ENCODE data around the gene HMOX2.

HMOX2 gene

DNA sequence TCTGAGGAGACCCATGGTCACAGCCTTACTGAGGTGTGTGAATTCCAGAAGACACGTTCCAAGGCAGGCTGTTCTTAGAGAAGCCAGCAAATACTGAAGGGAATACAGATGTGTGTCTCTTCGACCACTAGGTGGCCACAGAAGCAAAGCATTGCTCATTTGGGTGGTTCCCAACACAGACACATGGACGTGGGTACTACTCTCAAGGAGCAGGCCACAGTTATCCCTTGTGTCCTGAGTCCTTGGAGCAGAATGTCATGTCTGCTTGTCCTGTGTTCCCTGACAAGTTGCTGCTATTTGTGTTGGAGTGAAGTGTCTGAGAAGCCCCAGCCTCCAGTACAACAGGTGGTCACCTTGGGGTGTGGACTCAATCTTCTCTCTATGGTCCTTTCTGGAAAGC is 30.3 kb downstream of the HMOX2 start:
- no peak for DNase-seq (ENCODE audit: low read depth)
- TF ChIP-seq, protein P1, sequence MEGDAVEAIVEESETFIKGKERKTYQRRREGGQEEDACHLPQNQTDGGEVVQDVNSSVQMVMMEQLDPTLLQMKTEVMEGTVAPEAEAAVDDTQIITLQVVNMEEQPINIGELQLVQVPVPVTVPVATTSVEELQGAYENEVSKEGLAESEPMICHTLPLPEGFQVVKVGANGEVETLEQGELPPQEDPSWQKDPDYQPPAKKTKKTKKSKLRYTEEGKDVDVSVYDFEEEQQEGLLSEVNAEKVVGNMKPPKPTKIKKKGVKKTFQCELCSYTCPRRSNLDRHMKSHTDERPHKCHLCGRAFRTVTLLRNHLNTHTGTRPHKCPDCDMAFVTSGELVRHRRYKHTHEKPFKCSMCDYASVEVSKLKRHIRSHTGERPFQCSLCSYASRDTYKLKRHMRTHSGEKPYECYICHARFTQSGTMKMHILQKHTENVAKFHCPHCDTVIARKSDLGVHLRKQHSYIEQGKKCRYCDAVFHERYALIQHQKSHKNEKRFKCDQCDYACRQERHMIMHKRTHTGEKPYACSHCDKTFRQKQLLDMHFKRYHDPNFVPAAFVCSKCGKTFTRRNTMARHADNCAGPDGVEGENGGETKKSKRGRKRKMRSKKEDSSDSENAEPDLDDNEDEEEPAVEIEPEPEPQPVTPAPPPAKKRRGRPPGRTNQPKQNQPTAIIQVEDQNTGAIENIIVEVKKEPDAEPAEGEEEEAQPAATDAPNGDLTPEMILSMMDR (IDR thresholded peaks at IDR 0.05; ENCODE audit: control insufficient read depth, insufficient read depth, low read depth, low read length, missing control alignments) = peak; percentile 86
- H3K4me3 ChIP-seq (ENCODE audit: control insufficient read depth, low read depth, low read length) = no peak overlapping the region

DNA sequence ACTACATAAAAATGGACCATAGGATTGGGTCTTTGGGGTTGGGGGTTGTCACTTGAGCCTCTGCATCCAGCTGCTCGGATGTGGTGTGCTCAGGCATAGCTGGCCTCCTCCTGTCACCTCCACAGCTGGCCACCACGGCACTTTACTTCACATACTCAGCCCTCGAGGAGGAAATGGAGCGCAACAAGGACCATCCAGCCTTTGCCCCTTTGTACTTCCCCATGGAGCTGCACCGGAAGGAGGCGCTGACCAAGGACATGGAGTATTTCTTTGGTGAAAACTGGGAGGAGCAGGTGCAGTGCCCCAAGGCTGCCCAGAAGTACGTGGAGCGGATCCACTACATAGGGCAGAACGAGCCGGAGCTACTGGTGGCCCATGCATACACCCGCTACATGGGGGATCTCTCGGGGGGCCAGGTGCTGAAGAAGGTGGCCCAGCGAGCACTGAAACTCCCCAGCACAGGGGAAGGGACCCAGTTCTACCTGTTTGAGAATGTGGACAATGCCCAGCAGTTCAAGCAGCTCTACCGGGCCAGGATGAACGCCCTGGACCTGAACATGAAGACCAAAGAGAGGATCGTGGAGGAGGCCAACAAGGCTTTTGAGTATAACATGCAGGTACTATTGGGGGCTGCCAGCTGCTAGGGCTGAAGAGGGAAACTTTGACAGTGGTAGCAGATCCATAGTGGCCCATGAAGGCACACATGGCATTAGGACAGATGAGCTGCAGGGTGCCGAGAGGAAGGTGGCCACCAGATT is 31.6 kb downstream of the HMOX2 start:
- TF ChIP-seq, protein P1 (IDR thresholded peaks at IDR 0.05; ENCODE audit: control insufficient read depth, insufficient read depth, low read depth, low read length, missing control alignments) = no peak
- DNase-seq (ENCODE audit: low read depth) = no peak
- no peak overlapping the region for H3K4me3 ChIP-seq (ENCODE audit: control insufficient read depth, low read depth, low read length)

DNA sequence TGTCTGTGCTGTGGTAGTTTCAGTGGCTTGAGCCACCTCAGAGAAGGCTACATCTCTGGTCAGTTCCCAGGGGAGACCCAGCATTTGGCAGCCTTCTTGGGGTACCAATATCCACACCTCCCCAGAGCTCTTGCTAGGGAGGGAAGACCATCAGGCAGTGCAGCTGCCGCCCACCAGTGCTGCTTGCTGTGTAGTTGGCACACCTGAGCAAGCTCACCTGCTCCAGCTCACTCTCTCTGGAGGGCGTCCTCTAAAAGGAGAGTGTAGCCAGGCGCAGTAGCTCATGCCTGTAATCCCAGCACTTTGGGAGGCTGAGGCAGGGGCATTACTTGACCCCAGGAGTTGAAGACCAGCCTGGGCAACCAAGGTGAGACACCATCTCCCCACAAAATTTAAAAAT is 32.6 kb downstream of the HMOX2 start:
- no peak for DNase-seq (ENCODE audit: low read depth)
- TF ChIP-seq, protein P1 (IDR thresholded peaks at IDR 0.05; ENCODE audit: control insufficient read depth, insufficient read depth, low read depth, low read length, missing control alignments) = no peak
- H3K4me3 ChIP-seq (ENCODE audit: control insufficient read depth, low read depth, low read length) = no peak overlapping the region

DNA sequence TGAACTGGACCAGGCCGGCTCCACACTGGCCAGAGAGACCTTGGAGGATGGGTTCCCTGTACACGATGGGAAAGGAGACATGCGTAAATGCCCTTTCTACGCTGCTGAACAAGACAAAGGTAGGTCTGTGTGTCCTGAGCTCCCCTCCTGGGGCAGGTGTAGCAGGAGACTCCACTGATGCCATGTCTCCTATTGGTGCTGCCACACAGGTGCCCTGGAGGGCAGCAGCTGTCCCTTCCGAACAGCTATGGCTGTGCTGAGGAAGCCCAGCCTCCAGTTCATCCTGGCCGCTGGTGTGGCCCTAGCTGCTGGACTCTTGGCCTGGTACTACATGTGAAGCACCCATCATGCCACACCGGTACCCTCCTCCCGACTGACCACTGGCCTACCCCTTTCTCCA is 33.2 kb downstream of the HMOX2 start:
- DNase-seq (ENCODE audit: low read depth) = no peak
- TF ChIP-seq, protein P1 (IDR thresholded peaks at IDR 0.05; ENCODE audit: control insufficient read depth, insufficient read depth, low read depth, low read length, missing control alignments) = no peak
- no peak overlapping the region for H3K4me3 ChIP-seq (ENCODE audit: control insufficient read depth, low read depth, low read length)

DNA sequence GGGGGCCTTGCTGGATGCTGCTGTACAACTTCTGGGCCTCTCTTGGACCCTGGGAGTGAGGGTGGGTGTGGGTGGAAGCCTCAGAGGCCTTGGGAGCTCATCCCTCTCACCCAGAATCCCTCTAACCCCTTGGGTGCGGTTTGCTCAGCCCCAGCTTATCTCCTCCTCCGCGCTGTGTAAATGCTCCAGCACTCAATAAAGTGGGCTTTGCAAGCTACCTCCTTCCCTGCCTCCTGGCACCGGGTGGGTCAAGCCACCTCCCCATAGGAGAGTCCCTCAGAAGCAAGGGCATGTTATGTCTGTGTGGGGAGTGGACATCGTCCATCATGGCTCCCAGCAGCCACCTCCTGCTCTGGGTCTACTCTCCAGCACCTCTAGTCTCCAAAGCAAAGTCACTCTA is 33.9 kb downstream of the HMOX2 start:
- no peak overlapping the region for H3K4me3 ChIP-seq (ENCODE audit: control insufficient read depth, low read depth, low read length)
- no peak for DNase-seq (ENCODE audit: low read depth)
- TF ChIP-seq, protein P1 (IDR thresholded peaks at IDR 0.05; ENCODE audit: control insufficient read depth, insufficient read depth, low read depth, low read length, missing control alignments) = no peak

DNA sequence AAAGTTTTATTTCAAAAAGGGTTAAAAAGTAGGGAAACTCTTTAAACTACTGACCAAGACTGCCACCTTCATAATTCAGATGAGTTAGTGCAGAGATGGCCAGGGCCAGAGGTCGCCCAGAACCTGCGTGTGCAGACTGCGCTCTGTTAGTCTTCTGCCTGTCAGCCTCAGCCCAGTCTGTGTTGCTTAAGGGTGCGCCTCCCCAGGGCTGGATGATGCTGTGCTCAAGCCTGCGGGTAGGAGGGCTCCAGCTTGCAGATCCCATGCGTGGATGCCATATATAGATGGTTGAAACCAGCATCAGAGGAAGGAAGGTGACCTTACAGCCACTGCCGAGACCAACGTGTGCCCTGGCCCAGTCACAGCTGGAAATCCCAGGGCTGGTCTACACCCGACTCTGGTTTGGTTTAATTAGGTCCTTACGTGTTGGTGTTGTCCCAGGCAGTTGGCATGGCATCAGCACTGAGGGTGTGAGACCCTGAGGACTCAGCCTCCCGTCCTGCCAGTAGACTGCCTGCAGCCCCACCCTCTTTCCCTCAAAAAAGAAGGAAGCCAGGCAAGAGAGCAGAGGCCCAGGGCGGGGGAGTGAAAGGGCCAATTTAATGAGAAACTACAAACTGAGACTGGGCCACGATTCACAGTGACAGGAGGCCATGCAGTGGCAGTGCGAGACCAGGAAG is 34.7 kb downstream of the HMOX2 start:
- TF ChIP-seq, protein P1 (IDR thresholded peaks at IDR 0.05; ENCODE audit: control insufficient read depth, insufficient read depth, low read depth, low read length, missing control alignments) = no peak
- DNase-seq (ENCODE audit: low read depth) = no peak
- H3K4me3 ChIP-seq (ENCODE audit: control insufficient read depth, low read depth, low read length) = no peak overlapping the region

Measured in AG09309 (cell line).